ENCODE measurements around the gene IRF2.

IRF2 gene

DNA sequence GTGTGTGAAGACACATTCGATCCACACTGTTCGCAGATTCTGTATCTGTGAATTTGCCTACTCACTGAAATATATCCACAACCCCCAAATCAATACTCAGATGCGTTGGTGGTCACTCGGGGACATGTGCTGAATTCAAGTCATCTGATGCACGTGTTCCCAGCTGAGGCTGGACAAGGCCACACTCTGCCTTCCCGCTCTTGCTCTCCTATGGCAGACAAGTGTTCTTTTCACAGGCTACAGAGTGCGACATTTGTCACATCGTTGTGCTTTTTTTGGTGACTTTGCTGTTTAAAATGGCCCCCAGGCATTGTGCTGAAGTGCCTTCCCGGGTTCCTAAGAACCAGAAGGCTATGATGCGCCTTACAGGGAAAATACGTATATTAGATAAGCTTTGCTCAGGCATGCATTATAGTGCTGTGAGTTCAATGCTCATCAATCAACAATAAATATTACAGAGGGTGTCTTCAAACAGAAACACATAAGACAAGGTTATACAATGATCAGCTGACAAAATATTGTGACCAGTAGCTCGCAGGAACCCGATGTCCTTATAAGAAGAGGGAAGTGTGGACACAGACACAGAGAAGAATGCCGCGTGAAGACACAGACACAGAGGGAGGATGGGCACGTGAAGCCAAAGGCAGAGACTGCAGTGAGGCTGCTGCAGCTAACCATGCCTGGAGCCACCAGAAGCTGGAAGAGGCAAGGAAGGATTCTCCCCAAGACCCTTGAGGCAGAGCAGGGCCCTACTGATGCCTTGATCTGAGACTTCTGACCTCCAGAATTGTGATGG, 42.0 kb downstream of the IRF2 start:
- no peak for DNase-seq (ENCODE audit: low spot score)

DNA sequence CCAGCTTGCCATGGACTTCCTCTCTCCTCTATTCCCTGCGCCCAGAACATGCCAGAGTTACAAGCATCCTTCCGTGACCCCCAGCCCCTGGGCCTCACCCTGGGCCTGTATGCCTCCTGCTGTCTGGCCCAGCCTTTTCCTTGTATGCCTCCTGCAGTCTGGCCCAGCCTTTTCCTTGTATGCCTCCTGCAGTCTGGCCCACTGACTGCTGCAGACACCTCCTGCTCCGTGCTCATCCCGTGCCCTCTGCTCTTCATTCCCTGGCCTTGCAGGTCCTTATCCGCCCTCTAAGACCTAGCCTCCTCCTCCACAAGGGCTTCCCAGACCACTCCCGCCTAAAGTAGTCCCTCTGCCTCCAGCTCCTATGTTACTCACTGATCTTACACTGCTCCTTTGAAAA, 44.2 kb downstream of the IRF2 start:
- no peak for DNase-seq (ENCODE audit: low spot score)

DNA sequence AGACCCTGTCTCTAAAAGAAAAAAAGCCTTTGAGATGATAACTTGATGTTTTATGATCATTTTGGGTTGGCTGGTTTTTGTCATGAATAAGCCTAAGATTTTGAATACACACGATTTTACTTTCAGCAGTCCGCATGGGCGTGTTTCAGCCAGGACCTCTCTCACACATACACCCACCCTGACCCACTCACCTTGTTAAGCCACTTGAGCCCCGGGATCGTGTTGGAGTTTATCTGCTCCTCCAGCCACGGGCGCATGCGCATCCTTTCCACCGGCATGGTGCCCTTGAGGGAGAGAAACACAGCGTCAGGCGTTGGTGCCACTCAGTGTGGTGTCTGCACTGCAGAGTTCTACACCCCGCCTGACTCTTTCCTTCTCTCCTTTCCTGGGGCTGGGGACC, 45.6 kb downstream of the IRF2 start:
- no peak for DNase-seq (ENCODE audit: low spot score)

GRCh38 chr4:184427687-184428086, 46.7 kb downstream of the IRF2 start:
- DNase-seq (ENCODE audit: low spot score) = no peak

GRCh38 chr4:184427093-184427492, 47.3 kb downstream of the IRF2 start:
- no peak for DNase-seq (ENCODE audit: low spot score)

- no peak for DNase-seq (ENCODE audit: low spot score)
These were observed 49.2 kb downstream of the IRF2 start for GRCh38 chr4:184424993-184425758.

DNA sequence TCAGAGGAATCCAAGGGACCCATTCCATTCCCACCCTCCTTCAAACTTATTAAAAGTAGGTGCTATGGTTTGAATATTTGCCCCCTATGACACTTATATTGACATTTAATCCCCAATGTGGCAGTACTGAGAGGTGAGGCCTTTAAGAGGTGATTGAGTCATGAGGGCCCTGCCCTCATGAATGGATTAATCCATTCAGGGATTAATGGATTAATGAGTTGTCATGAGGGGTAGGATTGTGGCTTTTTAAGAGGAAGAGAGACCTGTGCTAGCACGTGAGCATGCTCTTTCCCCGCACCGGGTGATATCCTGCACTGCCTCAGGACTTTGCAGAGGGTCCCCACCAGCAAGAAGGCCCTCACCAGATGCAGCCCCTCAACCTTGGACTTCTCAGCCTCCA, 50.1 kb downstream of the IRF2 start:
- DNase-seq (ENCODE audit: low spot score) = no peak

- DNase-seq (ENCODE audit: low spot score) = no peak
These were observed 51.2 kb downstream of the IRF2 start for GRCh38 chr4:184423003-184423686.

- no peak for DNase-seq (ENCODE audit: low spot score)
These were observed 52.0 kb downstream of the IRF2 start for GRCh38 chr4:184422378-184422777.

DNA sequence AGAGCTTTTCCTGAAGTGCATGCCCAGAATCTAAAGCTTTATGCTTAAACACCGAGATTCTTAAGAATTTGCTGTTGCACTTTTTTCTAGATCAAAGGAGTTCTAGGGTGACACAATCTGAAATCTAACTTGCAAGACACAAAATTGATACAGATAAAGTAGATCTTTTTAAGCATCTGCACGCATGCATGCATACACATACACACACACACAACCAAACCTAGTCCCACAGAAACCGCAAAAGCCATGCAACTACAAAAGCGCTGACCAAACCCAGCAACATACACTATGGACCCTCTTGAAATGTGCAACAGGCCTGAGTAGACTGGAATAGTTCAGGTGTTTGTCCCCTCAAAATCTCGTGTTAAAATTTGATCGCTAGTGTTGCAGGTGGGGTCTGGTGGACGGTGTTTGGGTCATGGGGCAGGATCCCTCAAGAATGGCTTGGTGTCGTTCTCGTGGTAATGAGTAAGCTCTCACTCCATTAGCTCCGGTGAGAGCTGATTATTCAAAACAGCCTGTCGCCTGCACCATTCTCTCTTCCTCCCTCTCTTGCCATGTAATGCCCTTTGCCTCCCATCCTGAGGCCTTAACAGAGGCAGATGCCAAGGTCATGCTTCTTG, 52.7 kb downstream of the IRF2 start:
- DNase-seq (ENCODE audit: low spot score) = no peak

DNA sequence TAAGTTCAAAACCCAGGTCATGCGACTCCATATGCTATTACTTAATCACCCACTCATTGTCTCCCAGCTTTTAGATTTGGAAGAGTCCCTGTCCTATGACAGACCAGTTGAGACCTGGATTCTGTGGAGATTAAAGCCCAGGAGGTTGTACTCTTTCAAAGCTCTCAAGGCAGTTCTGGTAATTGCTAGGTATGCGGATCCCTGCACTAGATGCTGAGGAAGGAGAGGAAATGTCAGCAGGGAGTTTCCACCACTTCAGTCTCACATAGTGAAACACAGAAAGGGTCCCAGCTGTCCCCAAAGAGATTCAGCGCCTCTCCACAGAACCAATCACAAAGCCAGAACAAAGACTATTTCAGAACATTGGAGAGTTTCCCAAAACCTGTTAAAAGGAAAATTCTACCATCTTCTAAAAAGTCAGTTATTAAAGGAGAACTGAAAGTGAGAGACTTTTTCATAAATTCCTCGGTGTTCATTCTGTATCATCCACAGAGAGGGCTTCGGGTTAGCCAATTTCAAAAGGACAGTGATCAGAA, 53.4 kb downstream of the IRF2 start:
- no peak for DNase-seq (ENCODE audit: low spot score)

GRCh38 chr4:184420402-184420801, 53.9 kb downstream of the IRF2 start:
- DNase-seq (ENCODE audit: low spot score) = no peak

DNA sequence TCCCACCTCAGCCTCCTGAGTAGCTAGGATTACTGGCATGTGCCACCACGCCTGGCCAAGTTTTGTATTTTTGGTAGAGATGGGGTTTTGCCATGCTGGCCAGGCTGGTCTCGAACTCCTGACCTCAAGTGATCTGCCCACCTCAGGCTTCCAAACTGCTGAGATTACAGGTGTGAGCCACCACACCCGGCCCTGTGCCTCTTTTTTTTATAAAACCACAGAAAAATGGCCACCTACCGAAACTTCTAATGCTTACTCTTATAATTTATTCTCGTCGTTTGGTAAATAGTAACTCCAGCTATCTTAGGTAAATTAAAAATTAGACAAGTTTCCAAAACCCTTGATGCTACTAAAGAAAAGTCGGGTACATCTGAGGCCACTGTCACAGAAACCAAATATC, 54.4 kb downstream of the IRF2 start:
- DNase-seq (ENCODE audit: low spot score) = no peak

- no peak for DNase-seq (ENCODE audit: low spot score)
These were observed 56.4 kb downstream of the IRF2 start for GRCh38 chr4:184417802-184418511.

- DNase-seq (ENCODE audit: low spot score) = no peak
These were observed 57.2 kb downstream of the IRF2 start for GRCh38 chr4:184416913-184417734.

DNA sequence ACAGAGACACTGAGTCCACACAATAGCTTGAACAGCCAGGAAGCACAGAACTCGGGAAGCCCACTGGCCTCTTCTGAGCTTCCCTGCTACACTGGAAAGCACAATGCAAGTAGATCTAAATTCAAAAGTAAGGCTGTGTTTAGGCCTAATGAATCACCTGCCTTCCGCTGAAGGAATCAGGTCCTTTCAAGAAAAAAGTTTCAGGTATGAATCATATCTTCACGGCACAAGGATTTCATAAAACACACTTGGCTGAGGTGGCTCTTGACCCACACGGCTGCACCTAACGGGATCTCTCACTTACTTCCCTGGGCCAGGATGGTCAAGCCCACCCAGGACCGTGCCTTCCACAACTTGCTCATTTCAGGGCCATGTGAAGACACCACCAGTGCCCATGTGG, 59.3 kb downstream of the IRF2 start:
- DNase-seq (ENCODE audit: low spot score) = no peak

DNA sequence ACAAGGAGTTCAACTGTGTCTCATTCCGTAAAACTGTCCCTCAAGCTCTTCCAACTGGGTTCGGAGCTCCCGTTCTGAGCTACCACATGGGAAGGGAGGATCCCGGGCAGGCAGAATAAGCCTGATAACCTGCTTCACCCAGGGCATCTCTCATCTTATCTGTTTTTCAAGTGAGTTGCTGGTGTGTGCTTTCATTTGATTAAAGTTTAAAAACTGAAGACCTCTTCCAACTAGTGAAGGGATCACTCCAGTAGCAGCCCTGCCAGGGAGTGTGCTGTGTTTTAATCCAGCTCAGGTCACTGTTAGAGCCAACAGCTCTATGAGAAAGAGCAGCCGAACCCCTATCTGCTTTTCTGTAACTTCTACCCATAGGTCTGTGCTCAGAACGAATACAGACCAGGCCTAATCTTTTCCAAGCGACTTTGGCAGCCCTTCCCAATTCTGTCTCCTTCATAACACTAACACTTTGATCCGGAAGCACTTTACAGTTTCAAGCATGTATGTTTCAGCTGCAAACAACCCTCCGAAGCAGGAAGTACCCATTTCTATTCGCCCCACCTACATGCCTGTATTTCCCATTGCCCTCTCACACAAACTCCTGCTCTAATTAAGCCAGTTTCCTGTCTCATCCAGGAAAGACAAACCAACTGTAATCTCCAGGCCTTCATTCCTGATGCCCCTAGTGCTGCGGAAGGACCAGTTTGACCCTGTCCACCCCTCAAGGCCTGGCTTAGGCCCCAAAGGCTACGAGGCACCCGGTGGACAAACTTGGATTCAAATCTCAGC, 60.9 kb downstream of the IRF2 start:
- no peak for DNase-seq (ENCODE audit: low spot score)

DNA sequence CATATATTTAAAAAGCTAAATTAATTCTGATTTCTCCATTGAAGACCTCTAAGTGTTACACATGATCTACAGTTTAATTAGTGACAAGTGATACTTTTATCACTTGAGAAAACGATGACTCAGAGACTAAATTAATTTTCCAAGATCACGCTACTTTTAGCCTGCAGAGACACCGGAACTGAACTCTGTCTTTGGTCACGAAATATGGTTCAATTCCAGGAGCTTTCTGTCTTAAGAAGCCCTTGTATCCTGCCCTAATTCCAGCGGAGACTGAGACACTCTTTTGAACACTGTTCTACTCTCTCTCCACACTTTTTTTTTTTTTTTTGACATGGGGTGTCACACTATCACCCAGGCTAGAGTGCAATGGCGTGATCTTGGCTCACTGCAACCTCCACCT, 63.6 kb downstream of the IRF2 start:
- no peak for DNase-seq (ENCODE audit: low spot score)

DNA sequence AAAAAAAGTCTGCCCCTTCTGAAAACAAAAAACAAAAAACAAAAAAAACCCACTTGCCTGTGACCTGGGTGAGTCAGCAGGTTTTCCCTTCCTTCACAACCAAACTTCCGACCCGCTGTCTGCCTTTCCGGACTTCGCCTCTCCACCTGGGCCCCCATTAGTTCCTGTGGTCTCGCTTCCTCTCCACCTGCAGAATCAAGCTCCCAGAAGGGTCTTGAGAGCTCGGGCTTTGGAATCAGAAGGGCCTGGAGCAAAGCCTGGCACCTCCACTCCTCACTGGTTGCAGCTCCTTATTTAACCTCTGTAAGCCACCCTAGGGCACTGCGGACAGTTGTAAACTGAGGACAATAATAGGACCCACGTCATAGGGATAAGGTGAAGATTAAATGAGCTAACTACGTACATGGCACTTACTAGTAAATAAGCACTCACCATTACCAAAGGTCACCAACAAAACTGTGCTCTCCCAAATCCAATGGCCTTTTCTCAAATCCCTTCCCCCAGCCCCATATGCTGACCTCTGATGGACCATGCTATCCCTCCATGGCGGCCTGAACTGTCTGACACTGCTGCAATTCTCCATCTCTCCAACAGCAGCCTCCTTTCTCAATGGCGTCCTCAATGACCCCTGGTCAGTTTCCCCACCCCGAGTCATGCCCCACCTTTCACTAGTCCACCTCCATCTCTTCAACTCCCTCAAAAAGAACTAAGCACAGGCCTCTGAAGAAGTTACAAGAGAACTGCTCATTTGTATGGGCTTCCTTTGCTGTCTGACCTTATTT, 64.2 kb downstream of the IRF2 start:
- DNase-seq (ENCODE audit: low spot score) = no peak

All from HuH-7 (cell line).